Frontal cortex (tissue), 4 donors: ENCODE data around the gene LCAT. TPM values are rescaled to one million over a fixed set of nuclear protein-coding genes. Genes with fewer than 3 reads are reported as not detected.
A peak's percentile ranks its signal among the peaks of the same experiment; 100 is the strongest.

Source experiments
- DNase-seq, 2 donors: peaks; one replicate each; pipeline ENCODE4 v3.0.0; 2012; ENCODE audit warnings: low spot score in 2 of 2
- FAIRE-seq: peaks from 2 replicates; lab custom pipeline; 2012; peaks lifted over from hg19 to GRCh38; lab: Jason Lieb, UNC
- total RNA-seq: library from RNA; depleted of rRNA; stranded (reverse); fragments of >200 nt; gene quantifications from one replicate; pipeline ENCODE4 v1.2.3, GENCODE V29; 2014
- donor health status: control.
- donor health status: control.
- donor health status: control.

Gene LCAT
- total RNA-seq, 1 donor from 2014 or later = 0.82 TPM

DNA sequence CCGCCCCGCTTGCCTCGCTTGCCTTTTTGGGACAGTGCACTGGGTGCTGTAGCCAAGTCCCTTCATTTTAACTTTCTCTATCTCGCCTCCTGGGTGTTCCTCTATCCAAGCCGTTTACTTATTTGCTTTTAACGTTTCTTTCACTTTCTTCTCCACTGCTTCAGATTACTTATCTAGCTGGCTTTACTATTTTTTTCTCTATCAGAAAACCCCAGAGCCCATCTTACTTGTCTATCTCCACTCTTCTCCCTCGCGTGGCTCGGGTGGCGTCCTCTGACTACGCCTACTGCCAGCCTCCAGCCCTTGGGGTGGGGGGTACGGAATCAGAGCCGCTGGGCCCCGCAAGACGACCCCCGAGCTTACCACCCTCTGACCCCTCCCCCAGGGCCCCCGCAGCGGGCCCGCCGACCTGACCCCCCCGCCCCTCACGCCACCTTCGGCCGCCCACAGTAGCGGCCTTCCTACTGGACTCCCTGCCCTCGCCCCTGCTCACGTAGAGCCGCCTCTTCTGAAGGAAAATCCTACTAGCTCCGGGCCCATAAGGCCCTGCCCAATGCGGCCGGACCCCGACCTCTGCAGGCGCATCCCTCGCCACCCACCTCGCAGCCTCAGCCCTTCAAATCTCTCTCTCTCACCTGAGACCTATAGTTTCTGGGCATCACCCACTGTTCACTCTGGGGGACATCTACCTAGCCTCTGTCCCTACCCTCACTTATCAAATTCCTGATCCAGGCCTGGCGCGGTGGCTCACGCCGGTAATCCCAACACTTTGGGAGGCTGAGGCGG, 25.5 kb upstream of the LCAT start:
- no peak for FAIRE-seq
- no peak for DNase-seq

DNA sequence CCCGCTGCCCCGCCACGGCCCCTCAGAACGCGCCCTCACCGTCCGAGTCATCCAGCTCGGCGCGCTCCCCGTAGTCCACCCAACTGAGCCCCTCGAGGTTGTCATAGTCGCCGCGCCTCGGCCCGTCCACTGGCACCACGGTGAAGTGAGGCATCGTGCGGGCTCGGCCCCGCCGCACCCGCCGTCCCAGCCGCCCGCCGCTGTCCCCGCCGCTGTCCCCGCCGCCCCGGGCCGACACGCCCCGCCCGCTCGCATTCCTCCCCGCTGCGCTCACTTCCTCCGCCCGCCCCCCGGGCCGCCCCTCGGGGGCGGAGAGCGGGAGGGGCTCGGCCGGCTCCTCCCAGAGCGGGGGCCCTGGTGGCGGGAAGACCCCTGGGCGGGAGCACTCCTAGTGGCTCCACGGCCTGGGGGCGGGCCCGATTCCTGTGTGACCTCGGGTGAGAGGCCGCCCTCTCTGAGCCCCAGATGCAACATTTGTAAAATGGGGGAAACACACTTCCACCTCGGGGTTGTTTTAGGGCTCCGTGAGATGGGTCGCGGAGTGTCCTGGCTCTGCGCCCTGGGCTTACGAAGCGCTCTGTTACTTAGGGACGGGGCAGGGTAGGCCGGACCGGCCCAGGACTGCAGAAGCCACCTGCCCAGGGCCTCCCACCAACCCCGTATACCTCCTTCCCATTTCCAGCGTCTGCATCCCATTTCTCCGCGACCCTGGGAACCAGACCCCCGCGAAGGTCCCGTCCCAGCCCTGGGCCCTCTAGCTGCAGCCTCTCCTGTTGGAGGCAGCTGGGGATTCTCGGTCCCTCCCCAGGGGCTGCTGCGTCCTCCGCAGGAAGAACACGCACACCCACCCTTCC, 24.7 kb upstream of the LCAT start, which contains the start of gene SLC12A4:
TSS of gene SLC12A4 (minus strand) at position 238 of the 854 bp plus-strand sequence. CDS start at position 154, 84 bp downstream.
- DNase-seq (peak; percentile 90 to 94), FAIRE-seq (no peak)

- FAIRE-seq (no peak), DNase-seq (peak in 1 of 2 donors; percentile 54)
These were observed 24.1 kb upstream of the LCAT start for GRCh38 chr16:67967958-67968399.

DNA sequence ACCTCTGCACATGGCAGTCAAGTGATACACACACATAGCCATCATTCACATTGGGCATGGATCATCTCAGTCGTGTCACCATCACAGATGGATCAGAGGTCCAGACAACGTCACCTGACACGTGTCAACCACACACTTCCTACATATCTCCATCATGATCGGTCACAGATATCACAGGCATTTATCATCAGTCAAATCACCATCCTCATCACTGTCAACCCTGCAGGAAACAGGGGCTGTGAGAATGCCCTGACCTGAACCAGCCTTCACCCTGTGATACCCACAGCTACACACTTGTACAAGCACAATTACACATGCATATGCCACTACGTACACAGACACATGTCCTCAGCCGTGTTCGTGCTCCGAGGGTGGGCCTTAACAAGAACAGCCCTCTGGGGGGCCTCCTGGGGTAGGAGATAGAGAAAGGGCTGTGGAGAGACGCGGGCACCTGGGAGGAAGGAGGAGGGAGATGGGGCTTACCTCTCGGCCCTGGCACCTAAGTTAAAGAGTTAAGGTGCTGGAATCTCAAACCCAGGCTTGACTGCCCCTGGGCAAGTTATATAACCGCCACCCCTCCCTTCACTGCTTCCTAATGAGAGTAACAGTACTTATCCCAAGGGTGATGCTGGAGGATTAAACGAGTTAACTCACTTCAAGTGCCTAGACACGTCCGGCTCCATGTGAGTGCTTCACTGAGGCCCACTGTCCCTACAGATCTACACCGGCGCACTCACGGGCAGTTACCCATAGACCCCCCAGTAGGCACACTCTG, 23.4 kb upstream of the LCAT start:
- FAIRE-seq = no peak

DNA sequence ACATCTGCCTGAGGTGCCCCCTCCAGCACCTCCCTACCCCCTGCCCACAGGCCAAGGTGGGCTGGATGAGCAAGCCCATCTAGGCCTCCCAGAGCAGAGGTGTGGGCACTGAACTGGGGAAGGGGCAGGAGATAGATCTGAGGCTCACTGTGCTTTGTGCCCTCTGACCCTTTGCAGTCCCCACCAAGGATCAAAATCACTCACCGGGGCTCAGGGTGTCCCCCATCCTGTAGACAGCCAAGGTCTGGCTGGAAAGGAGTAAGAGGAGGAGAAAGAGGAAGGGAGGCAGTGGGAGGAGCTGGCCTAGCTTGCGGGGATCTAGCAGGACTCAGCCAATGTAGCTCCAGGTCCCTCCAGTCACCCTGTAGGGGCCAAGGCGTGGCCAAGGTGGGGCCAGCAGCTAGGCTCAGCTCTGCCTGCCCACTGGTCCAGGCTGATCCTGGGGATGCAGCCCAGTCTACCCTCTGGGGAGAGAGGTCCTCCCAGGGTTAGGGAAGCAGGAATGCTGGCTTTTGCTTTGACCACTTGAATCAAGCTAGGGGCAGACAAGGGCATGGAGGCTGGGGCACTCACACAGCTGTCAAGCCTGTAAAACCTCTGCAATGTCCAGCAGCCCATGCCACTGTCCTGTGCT, 22.7 kb upstream of the LCAT start:
- FAIRE-seq (no peak), DNase-seq (no peak)

More for the DNA sequence above, 23.4 kb upstream of the LCAT start:
- no peak for DNase-seq

- DNase-seq (no peak), FAIRE-seq (no peak)
These were observed 22.0 kb upstream of the LCAT start for GRCh38 chr16:67965668-67966548.

GRCh38 chr16:67964477-67965131, 20.7 kb upstream of the LCAT start:
- DNase-seq (no peak), FAIRE-seq (no peak)

DNA sequence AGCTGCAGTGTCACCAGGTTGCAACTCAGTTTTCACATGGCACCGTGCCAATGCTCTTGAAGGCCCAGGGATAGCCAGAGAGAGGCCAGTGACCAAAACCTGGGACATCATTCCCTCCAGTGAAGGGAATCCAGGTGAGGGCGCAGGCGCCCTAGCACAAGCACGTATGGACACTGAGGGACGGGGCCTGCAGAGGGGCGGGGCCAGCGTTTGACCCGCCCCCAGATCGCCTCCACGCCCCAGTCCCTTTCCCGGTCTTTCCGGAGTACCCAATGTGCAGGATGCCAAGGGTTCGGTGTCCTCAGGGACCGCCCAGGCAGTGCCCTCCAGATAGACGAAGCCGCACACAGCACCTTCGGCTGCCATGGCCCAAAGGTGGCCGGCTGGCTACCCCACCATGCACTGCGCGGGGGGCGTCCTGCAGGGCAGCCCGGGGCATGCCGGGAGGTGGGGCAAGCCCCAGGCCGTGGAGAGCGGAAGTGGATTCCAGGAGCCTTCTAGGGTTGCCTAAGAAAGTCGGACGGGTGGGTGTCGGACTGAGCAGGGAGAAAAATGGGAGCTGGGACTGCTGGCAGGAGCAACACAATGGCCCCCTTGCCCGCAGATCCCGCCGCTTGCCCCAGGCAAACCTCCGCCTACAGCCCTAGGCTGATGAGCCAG, 19.9 kb upstream of the LCAT start:
- DNase-seq = no peak
- no peak for FAIRE-seq

GRCh38 chr16:67963292-67963661, 19.4 kb upstream of the LCAT start:
- FAIRE-seq (no peak), DNase-seq (no peak)

DNA sequence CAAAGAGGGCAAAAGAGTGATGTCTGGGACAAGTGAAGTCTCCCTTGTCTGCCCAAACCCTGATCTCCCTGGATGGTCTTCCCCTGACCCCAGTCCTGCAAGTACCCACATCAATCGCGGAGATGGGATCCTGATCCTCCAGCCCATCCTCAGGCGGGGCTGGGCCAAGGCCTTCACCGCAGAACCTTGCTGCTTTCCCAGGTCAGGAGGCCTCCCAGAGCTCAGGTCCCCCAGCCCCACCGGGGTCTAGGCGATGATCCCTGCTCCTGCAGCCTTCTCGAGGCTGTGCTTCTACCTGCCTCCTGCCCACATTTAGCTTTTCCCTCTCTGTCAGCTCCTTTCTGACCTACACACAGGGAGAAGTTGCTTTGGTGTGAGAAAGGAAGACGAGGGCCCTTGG, 18.2 kb upstream of the LCAT start:
- DNase-seq (no peak), FAIRE-seq (no peak)

GRCh38 chr16:67961551-67961957, 17.6 kb upstream of the LCAT start:
- FAIRE-seq = no peak
- no peak for DNase-seq

DNA sequence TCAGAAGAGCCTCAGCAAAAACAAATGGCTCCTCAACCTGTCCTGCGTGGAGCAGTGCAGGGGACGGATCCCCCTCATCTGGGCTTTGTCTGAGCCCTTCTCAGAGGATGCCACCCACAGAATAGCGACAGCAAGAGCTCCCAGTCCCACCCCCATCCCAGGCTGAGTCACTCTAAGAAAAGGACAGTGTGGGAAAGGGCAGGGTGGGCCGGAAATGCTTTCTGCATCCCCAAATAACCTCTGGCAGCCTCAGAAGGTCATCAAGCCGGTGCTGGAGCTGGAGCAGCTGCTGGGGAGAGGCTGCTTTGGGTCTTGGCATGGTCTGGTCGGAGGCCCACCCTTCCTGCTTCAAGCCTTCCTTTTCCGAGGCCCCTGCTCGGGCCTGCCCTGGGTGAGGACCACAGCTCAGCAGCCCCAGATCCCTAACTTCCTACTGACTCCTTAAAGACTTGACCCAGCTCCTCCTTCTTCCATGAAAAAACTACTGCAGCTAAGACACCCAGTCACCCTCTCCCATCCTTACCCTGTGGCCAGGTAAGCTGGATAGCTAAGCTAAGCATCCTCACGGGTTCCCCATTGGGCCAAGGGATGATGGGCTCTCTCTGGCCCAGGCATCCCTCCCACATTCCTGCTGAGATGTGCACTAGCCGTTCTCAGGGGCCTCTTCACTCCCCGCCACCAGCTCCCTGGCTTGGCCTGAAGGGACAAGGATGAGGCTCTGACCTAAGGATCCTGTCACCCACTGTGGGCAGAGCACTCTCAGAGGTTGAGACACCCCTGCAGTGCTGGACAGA, 15.8 kb upstream of the LCAT start:
- FAIRE-seq = no peak
- DNase-seq = peak in 1 of 2 donors; percentile 68

DNA sequence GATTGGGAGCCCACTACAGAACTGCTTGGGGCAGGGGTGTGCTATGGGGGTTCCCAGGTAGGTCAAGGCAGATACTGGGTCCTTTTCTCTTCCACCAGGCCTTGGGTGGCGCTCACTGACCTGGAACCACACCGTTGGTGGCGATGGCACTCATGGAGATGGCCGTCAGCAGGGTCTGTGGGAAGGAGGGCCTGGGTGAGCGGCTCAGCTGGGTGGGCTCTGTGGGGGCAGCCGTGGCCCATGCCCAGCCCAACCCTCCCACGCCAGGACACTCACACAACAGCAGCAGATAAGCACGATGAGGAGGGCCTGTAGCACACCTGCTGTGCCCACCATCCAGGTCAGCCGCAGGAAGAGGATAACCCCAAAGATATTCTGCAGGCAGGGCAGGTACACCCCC, 13.7 kb upstream of the LCAT start:
- DNase-seq (no peak), FAIRE-seq (no peak)

DNA sequence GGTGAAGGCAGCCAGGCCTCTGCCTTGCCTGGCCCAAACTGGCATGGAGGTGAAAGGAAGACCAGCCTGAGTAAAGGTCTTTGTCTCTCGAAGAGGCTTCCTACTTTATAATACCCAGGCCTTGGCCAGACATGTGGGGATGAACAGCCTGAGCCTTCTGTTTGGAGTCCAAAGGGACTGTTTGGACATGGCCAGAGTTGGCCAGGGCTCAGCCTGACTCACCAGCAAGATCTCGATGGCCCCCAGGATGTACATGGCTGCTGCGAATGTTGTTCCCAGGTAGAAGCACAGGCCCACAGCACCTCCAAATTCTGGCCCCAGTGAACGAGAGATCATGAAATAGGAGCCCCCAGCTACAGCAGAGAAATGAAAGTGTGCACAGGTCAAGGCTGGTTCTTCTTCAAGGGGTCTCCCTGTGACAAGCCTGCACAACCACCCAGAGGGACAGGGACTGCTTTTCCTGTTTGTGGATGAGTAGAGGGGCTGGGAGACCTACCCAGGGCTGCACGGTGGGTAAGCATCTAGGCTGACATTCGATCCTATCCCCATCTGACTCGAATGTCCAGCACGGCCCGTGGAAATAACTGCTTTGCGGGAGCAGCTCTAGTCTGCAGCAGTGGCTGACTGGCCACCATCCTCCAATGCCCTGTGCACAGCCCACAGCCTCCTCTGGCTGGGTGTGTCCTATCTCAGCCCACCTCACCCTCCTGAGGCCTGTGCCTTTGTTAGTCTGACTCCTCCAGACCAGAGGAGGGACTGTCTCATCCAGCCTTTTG, 10.7 kb upstream of the LCAT start:
- no peak for FAIRE-seq
- no peak for DNase-seq

DNA sequence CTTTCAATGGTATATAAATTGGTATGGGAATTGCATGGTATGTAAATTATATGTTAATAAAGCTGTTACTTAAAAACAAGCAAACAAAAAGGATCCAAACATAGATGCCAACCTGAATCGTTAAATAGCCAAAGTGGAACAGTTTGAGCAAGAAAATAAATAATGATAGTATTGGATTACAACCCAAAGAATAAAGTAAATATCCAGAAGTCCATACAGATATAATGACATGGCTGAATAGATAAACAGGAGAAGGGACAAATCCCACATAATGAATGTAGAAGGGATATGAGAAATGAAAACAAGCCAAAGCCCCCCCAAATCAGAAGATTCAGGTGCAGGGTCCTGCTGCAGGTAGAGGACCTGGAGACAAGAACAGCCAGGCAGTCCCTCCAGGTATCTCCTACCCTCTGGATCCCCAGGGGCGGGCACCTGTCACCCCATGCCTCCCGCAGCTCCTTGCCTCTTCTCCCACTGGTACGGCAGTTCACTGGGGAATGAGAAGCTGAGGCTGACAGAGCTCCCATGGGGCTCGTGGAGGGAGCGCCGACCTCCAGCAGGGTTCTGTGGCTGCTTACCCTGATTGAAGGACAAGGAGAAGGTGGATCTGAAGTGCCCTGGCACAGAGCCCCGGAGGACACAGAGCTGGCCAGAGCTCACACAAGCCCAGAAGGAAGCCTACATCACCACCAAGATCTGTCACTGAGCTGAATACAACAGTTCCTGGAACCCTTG, 9.9 kb upstream of the LCAT start:
- FAIRE-seq = no peak
- no peak for DNase-seq

DNA sequence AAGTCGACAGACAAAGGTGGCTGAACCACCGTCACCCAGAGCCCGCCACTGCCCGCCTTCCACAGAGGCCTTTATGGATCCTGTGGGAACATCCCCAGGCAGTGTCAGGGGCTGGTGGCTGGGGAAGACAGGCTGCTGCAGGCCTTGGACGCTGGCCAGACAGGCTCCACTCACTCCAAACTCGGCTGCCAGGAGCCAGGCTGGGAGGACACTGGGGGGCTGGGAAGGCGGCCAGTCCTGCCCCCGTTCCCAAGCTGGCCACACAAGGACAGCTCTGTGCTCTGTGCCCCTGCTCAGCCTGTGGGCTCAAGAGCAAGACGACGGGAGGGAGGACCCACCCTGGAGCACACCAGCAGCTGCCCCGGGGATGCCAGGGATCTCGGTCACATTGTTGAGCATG, 7.6 kb upstream of the LCAT start:
- DNase-seq (peak; percentile 73 to 76), FAIRE-seq (no peak)
